Iris pigment epithelial cell (primary cell): Measurements from ENCODE around the gene C3orf62.
"Not testable (repeated sequence)": the region's sequence is repeated elsewhere in the genome, so short reads cannot be mapped to it uniquely, and the experiment has no call there.

Source experiments
- DNase-seq: peaks from one replicate; pipeline ENCODE4 v3.0.0-alpha.2; 2011; ENCODE audit warnings: low read depth

Gene C3orf62

DNA sequence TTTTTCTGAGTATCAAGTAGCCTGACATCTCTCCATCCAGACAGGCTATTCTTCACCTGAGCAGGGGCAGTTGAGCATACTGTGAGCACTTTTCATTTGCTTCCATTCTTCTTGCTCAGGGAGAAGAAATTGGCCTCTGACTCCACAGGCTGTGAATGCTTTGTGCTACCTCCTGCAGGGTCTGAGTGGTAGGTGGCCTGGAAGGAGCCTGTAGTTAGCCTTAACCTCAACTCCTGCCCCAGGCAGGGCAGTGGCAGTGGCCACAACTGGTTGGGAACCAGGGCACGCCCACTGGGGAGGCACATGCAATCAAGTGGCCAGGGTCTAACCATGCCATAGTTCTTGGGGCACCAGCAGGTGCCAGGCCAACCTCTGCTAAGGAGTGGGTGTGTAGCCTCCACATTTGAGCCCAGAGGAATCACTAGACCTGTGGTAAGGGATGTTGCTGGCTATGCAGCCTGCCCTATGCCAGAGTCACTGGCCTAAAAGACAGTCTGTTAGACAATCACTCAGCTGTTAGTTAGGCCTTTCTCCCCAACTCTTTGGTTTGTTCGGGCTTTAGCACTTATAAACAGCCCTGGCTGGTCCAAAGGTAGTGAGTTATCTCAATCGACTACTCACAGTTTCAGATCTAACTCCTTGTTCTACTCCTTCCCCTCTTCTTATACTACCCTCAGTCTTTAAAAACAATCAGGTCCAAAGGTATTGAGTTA lies 7.4 kb downstream of the C3orf62 start:
- DNase-seq: no peak

DNA sequence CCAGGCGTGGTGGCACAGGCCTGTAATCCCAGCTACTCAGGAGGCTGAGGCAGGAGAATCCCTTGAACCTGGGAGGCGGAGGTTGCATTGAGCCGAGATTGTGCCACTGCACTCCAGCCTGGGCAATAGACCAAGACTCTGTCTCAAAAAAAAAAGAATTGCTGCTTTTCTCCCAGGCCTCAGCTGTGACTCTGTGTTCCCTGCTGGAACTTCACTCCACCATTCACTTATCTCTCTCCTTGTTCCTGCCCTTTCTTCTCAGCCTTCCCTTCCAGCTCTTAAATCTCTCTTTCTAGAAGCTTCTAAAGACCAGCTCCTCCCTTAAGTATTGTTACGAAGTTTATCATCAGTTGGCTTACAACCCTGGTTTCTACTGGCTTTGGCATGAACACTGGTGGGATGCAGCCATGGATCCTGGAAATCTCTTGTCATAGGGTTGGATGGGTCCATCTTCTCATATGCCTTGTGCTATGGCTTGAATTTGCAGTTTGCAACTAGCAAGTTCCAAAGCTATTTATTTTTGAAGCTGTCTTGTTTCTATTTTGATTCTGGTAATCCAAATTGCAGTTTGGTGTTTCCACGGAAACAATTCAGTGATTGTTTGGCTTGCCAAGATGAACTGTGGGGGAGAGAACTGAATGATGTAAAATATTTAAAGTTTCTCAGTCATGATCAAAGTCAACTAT lies 10.5 kb downstream of the C3orf62 start:
- no peak for DNase-seq

DNA sequence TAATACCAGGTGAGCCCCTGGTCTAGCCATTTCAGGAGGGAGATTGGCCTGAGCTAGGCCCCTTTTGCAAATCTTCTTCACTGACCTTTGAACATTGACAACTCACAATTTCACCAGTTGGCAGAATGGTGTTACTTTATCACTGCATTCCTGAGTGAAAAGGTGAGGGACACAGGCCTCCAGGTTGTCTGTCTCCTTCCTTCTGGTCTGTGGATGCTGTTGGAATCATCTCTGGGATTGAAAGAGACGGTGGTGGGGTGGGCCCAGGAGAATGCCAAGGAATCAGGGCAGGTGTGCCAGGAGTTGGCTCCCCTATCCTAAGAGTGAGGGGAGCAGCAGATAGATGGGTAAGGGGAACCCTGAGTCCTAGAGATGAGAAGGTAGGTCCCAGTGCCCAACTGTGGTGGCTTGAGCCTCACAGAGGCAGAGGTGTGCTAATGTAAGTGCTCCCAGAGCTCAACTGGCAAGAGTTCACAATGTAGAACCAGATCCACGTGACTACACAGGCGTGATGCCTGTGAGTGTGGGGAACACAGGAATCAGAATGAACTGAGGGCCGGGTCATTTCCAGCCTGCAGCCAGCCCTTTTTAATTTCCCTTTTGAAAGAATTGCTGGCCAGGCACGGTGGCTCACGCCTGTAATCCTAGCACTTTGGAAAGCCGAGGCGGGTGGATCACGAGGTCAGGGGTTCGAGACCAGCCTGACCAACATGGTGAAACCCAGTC lies 11.2 kb downstream of the C3orf62 start:
- DNase-seq: no peak

DNA sequence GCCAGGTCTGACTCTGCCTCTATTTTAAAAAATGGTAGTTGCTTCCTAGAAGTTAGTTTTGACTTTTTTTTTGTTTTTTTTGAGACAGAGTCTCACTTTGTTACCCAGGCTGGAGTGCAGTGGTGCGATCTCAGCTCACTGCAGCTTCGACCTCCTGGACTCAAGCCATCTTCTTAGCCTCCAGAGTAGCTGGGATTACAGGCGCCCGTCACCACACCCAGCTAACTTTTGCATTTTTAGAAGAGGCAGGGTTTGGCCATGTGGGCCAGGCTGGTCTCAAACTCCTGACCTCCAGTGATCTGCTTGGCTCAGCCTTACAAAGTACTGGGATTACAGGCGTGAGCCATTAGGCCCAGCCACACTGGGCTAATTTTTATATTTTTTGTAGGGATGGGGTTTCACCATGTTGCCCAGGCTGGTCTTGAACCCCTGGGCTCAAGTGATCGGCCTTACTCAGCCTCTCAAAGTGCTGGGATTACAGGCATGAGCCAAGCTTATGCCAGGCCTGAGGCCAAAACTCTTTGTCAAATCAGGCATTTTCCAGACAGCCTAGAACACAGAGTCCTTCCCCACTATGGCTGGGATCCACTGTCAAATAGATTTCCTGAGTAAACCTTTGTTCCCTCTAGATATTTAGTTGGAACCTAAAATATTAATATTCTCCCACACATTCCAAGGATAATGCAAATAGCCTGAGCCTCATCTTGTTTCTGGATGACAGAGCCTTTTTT lies 13.7 kb downstream of the C3orf62 start:
- no peak for DNase-seq

DNA sequence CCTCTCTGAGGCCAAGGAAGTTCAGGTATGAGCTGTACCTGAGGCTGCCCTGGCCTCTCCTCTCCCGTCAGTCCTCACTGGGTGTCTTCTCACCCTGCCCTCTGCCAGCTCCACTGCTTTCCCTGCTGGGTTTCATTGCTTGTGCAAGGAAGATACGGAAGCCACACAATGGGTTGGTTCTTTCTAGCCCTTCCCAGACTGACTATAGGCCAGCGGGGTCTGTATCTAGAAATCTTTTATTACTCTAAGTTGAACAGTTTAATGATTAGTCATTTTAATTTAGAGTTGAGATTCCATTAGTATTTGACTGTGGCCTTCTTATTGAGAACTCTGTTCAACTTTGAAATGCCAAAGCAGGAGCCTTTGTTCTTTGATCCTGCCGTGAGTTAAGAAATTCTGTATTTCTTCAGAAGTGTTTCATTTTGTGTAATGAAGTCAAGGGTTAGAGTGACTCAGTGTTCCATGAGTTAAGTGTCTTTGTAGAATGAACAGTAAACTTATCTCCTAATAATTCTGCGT lies 16.2 kb downstream of the C3orf62 start:
- DNase-seq: peak; percentile 33

DNA sequence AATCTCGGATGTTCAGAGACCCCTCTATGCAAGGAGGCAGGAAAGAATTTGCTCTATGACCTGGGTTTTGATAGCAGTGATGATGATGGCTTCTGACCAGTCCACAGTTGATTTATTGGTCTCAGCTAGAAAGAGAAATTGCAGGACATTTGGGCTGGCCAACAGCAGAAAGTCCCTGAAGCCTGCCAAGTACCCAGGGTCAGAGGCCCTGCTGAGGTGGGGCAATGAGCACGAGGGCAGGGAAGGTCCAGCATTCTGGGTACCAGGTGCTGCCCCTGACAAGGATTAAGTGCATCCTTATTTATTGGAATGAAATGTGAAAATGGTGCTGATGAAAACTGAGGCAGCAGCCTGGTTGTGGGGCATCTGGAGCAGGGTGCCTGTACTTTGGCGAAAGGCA lies 19.8 kb downstream of the C3orf62 start:
- DNase-seq: no peak

DNA sequence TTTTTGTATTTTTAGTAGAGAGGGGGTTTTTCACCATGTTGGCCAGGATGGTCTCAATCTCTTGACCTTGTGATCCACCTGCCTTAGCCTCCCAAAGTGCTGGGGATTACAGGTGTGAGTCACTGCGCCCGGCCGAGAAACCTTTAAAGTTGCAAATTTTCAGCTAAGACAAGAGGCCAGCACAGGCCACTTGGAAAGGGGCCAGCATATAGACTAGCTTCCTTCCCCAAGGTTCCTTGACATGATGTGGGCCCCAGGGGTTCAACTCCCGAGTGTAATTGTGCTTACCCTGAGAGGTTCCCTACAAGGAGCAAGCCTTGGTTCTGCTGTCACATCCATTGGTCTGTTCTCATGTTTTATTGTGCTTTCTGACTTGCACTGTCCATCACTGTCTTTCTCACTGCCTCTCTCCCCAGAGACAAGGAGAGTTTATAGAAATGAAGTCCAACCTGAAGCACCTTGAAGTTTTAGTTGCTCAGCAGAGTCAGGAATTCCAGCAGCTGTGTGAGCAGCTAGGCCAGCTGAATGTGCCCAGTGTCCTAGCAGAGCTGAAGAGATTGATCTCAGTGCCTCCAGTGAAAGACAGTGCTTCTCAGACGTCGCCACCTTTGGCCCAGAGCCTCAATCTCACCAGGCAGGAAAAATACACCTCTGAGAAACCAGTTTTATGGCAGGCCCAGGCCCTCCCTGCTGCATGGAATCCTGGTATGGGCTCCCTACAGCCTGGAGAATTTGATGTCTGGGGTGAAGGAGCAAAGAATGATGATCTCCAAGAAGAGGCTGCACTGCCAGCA lies 21.1 kb downstream of the C3orf62 start:
- DNase-seq: no peak

DNA sequence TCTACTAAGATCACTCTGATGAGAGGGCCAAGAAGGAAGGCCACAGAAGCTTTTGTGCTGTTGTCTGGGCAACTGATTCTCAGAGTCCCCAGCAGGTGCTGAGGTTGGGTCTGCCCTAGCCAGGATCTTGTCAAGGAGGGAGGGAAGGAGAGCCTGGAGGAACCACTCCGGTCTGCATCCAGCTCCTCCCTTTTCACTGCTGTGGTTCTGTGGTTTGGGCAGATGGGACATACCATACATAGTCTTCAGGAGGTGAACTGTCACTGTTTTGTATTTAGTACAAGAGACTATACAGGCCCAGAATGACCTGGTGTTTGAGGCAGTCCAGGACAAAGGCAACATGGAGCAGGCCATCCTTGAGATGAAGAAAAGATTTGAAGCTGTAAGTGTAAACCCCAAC lies 21.9 kb downstream of the C3orf62 start:
- peak; percentile 36 for DNase-seq

DNA sequence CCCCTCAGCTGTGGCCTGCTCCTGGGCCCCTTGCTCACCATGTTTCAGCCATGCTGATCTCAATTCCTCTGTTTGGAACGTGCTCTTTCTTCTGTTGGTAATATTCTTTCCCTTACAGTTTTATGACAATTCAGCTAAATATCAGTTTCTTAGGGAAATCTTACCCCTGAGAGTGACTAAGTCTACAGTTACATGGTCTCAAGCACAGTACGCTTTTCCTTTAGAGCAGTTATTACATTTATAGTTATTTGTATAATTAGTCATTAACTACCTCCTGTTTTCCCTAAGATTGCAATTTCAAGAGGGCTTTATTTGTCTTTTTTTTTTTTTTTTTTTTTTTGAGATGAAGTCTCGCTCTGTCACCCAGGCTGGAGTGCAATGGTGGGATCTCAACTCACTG lies 23.5 kb downstream of the C3orf62 start:
- DNase-seq: no peak

DNA sequence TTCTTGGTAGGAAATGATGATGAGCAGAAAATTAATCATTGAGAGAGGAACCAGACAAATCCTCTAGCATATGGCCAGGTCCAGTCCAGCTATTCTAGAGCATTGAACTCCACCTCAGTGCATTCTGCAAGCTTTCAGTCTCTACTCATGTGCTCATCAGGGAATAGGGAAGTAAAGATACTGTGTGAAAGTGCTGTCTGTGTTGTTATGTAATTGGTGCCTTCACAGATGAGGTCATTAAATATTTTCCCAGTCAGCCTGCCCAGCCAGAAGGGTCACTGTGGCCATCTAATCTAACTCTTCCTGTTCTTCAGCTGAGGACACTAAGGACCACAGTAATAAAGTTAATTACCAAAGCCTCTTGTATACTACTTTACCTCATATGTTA lies 28.2 kb downstream of the C3orf62 start:
- DNase-seq: peak; percentile 77

DNA sequence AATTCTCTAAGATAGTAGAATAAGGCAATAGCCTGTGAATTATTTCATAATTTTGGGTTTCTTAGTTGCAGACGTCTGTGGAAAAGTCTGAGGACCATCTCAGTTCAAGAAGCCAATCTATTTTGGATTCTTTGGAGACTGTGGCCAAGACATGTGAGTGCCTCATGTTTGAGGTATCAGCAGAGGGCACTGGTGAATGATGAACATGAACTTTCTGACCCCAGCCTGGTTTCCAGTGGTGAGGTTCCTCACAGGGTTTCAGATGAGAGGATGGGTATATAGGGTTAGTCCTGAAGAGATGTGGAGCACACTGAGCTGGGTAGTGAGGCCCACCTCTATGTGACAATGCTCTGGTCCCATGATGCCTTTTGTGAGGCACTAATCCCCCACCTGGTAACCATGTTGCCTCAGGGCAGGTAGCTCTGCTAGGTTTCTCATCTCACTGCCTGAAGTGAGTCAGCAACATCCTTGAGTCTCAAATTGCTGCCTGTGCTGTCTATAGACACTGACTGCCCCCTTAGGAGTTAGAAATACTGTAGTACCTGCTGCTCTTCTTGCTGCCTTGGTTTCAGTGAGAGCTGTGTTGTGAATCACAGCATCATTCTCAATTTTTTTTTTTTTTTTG lies 32.3 kb downstream of the C3orf62 start:
- peak; percentile 15 for DNase-seq

DNA sequence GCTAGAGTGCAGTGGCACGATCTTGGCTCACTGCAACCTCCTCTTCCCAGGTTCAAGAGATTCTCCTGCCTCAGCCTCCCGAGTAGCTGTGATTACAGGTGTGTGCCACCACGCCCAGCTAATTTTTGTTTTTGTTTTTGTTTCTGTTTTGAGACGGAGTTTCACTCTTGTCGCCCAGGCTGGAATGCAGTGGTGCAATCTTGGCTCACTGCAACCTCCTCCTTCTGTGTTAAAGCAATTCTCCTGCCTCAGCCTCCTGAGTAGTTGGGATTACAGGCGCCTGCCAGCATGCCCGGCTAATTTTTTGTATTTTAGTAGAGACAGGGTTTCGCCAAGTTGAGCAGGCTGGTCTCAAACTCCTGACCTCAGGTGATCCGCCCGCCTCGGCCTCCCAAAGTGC lies 36.9 kb downstream of the C3orf62 start:
- DNase-seq: not testable (repeated sequence)

DNA sequence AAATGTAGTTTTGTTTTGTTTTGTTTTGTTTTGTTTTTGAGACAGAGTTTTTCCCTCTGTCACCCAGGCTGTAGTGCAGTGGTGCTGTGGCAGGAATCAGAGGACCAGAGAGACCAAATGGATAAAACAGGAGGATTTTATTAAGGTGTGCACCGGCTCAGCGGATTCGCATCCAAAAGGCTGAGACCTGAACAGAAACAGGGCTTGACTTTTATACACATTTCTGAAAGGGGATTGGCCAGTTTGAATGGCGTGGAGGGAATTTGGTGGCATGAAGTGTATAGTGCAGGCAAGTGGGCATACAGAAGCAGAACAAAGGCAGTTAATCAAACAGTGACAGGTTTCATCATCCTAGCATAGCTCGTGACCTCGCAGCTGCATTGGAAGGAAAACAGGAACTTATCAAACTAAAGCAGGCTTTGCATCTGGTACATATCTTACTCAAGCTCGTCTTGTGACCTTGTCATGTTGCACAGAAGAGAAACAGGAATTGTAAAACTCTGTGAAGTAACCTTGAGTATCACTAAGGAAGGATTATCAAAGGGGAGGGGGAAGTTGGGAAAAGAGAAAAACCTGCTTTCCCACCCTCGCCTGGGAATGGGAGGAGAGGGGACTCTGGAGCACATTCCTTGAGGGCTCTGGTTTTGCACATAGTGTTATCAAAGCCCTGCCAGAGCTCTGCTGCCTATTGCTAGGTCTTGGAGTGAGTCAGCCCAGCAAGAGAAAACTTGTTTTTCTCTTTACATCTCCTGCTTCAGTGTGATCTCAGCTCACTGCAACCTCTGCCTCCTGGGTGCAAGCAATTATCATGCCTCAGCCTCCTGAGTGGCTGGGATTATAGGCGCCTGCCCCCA lies 38.5 kb downstream of the C3orf62 start:
- DNase-seq: peak; percentile 92

DNA sequence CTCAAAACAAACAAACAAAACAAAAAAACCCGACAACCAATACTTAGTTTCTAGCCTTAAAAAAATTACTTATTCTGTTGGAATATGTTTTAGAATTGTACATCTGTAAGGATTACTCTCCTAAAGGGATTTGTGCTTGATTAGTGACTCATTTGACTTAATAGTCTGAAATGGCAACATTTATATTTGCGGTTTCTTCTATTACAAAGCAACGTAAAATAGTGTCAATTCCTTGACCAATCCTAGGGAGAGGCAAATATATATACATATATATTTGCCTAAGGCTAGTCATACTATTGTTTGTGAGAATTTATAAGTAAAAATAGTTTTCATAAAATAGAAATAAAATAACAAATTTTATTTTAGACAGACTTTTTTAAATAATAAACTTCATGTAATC lies 39.7 kb downstream of the C3orf62 start:
- no peak for DNase-seq

DNA sequence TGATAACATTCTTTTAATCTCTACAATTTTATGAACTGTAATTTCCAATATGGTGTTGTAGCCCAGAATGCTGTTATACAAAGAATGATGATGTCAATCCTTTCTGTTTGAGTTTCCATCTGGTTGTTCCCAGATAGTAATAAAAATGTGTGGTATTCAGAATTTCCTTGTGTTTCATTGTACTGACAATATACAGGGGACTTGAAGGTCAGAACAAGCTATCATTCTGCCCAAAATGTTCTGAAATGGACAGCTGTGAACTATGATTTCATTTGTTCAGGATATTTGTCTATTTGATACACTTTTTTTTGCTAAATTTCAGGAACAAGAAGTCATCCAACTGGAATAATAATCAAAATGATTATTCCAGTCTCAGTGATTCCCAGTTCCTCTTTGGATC lies 40.8 kb downstream of the C3orf62 start:
- no peak for DNase-seq

DNA sequence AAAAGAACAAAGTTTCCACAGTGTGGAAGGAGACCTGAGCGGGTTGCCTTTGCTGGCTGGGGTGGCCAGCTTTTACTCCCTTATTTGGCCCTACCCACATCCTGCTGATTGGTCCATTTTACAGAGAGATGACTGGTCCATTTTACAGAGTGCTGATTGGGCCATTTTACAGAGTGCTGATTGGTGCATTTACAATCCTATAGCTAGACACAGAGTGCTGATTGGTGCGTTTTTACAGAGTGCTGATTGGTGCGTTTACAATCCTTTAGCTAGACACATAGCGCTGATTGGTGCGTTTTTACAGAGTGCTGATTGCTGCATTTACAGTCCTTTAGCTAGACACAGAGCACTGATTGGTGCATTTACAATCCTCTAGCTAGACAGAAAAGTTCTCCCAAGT lies 48.2 kb downstream of the C3orf62 start:
- not testable (repeated sequence) for DNase-seq

DNA sequence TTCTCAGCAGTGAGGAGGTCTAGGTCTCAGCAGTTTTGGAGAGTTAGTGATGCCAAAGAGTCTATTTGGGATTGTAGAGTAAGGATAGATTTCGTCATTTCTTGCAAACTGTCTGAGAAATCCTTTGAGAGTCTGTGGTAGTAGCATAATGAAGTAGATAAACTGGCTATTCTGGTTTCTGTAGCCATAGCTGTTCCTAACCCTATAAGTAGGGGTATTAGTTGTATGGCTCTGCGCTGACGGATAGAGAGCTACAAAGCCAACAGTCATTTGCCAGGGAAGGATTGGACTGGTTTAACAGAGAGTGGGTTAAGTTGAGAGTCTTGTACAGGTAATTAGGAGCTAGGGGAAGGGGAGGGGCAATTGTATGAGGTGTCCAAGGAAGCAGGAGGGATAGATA lies 55.0 kb downstream of the C3orf62 start:
- no peak for DNase-seq

DNA sequence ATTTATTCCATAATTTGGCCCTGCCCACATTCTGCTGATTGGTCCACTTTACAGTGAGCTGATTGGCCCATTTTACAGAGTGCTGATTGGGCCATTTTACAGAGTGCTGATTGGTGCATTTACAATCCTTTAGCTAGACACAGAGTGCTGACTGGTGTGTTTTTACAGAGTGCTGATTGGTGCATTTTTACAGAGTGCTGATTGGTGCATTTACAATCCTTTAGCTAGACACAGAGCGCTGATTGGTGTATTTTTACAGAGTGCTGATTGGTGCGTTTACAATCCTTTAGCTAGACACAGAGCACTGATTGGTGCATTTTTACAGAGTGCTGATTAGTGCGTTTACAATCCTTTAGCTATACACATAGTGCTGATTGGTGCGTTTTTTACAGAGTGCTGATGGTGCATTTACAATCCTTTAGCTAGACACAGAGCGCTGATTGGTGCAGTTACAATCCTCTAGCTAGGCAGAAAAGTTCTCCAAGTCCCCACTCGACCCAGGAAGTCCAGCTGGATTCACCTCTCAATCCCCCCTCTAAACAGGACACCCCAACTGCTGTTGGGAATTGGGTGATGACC lies 56.0 kb downstream of the C3orf62 start:
- DNase-seq: not testable (repeated sequence)

DNA sequence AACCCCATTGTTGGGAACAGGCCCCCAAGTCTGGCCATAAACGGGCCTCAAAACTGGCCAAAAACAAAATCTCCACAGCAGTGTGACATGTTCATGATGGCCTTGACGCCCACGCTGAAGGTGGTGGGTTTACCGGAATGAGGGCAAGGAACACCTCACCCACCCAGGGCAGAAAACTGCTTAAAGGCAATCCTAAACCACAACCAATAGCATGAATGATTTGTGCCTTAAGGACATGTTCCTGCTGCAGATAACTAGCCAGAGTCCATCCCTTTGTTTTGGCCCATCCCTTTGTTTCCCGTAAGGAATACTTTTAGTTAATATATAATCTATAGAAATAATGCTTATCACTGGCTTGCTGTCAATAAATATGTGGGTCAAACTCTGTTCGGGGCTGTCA lies 57.9 kb downstream of the C3orf62 start:
- no peak for DNase-seq
